Measurements from ENCODE around the gene ST3GAL3. TPM values are rescaled to one million over a fixed set of nuclear protein-coding genes. Genes with fewer than 3 reads are reported as not detected.
A peak's percentile ranks its signal among the peaks of the same experiment; 100 is the strongest.

The ST3GAL3 gene
- total RNA-seq, 1 donor from 2014 or later = 34.3 TPM

GRCh38 chr1:43968348-43968948 lies 261.1 kb downstream of the ST3GAL3 start:
- Histone ChIP-seq H3K36me3 (peaks cover 19 to 20% of the 10 kb centered on the region in 2 donors), H3K9me3 (no peaks in the 10 kb centered on the region), H3K27me3 (no peaks in the 10 kb centered on the region), H3K4me1 (peaks cover 6 to 8% of the 10 kb centered on the region in 2 donors), H3K4me3 (no peak overlapping the region), H3K27ac (no peak overlapping the region)
- intact Hi-C loops (cut with DNase I) = no loop called here
- no peak for DNase-seq (ENCODE audit: low spot score in 2 of 2)
- no peak for TF ChIP-seq CTCF (IDR thresholded peaks at IDR 0.05)

- Histone ChIP-seq H3K27ac (no peak overlapping the region), H3K36me3 (peaks cover 13 to 15% of the 10 kb centered on the region in 2 donors), H3K4me1 (peaks cover 6 to 8% of the 10 kb centered on the region in 2 donors), H3K27me3 (no peaks in the 10 kb centered on the region), H3K9me3 (no peaks in the 10 kb centered on the region), H3K4me3 (peak overlapping the region in 1 of 2 donors; percentile 83)
- intact Hi-C loops (cut with DNase I) = loop anchor here (1.0 kb wide), 2 partner anchors 22 to 23 kb away; partner anchors contain the start of genes CCDC24 and IPO13
- TF ChIP-seq CTCF (IDR thresholded peaks at IDR 0.05) = no peak
- DNase-seq (ENCODE audit: low spot score in 2 of 2) = no peak
Observed at GRCh38 chr1:43969416-43969745, 262.0 kb downstream of the ST3GAL3 start.

GRCh38 chr1:43969746-43970466 lies 262.6 kb downstream of the ST3GAL3 start, which contains the start of gene DPH2:
Gene DPH2, plus strand, starts transcription at chr1:43970010. Its CDS starts 166 bp downstream, at chr1:43970176.
- intact Hi-C loops (cut with DNase I) = loop anchor here (1.0 to 5.0 kb wide), 3 partner anchors 21 to 263 kb away; partner anchors contain the start of genes CCDC24, IPO13 and ST3GAL3
- H3K27ac ChIP-seq = no peak within 1 kb of the TSS
- H3K36me3 ChIP-seq = peaks cover 10 to 11% of the 10 kb centered on the region in 2 donors
- H3K27me3 ChIP-seq = no peaks in the 10 kb centered on the region
- H3K4me3 ChIP-seq = peak within 1 kb of the TSS; percentile 68 to 83
- no peaks in the 10 kb centered on the region for H3K9me3 ChIP-seq
- TF ChIP-seq CTCF (IDR thresholded peaks at IDR 0.05) = peak in 1 of 3 experiments; percentile 2
- peak; percentile 95 to 99 for DNase-seq (ENCODE audit: low spot score in 2 of 2)
- H3K4me1 ChIP-seq = peaks cover 6 to 8% of the 10 kb centered on the region in 2 donors

GRCh38 chr1:43970502-43970901 lies 263.2 kb downstream of the ST3GAL3 start:
- H3K36me3 ChIP-seq = peaks cover 10 to 11% of the 10 kb centered on the region in 2 donors
- intact Hi-C loops (cut with DNase I) = loop anchor here (5.0 kb wide), 1 partner anchor 263 kb away; the partner anchor contains the start of gene ST3GAL3
- H3K27me3 ChIP-seq = no peaks in the 10 kb centered on the region
- H3K4me1 ChIP-seq = peaks cover 6 to 9% of the 10 kb centered on the region in 2 donors
- TF ChIP-seq CTCF (IDR thresholded peaks at IDR 0.05) = no peak
- H3K27ac ChIP-seq = no peak overlapping the region
- no peaks in the 10 kb centered on the region for H3K9me3 ChIP-seq
- H3K4me3 ChIP-seq = peak overlapping the region; percentile 68 to 83
- DNase-seq (ENCODE audit: low spot score in 2 of 2) = no peak

GRCh38 chr1:43970911-43971310 lies 263.6 kb downstream of the ST3GAL3 start:
- intact Hi-C loops (cut with DNase I) = loop anchor here (5.0 kb wide), 1 partner anchor 264 kb away; the partner anchor contains the start of gene ST3GAL3
- Histone ChIP-seq H3K36me3 (peaks cover 7 to 11% of the 10 kb centered on the region in 2 donors), H3K9me3 (no peaks in the 10 kb centered on the region), H3K27ac (no peak overlapping the region), H3K4me1 (peaks cover 8 to 13% of the 10 kb centered on the region in 2 donors), H3K27me3 (no peaks in the 10 kb centered on the region), H3K4me3 (peak overlapping the region; percentile 68 to 83)
- TF ChIP-seq CTCF (IDR thresholded peaks at IDR 0.05) = no peak
- no peak for DNase-seq (ENCODE audit: low spot score in 2 of 2)

Measured in ascending aorta (tissue), 2 donors.